GM19438 (cell line): ENCODE data around the gene ARG2.
A peak's percentile ranks its signal among the peaks of the same experiment; 100 is the strongest.

Experiments used
- ATAC-seq: cut with Tn5 transposase; IDR thresholded peaks from one replicate; pipeline ENCODE4 v1.9.1; 2021; ENCODE audit warnings: low read depth; ENCODE audit not compliant: unreplicated experiment

ARG2 gene

DNA sequence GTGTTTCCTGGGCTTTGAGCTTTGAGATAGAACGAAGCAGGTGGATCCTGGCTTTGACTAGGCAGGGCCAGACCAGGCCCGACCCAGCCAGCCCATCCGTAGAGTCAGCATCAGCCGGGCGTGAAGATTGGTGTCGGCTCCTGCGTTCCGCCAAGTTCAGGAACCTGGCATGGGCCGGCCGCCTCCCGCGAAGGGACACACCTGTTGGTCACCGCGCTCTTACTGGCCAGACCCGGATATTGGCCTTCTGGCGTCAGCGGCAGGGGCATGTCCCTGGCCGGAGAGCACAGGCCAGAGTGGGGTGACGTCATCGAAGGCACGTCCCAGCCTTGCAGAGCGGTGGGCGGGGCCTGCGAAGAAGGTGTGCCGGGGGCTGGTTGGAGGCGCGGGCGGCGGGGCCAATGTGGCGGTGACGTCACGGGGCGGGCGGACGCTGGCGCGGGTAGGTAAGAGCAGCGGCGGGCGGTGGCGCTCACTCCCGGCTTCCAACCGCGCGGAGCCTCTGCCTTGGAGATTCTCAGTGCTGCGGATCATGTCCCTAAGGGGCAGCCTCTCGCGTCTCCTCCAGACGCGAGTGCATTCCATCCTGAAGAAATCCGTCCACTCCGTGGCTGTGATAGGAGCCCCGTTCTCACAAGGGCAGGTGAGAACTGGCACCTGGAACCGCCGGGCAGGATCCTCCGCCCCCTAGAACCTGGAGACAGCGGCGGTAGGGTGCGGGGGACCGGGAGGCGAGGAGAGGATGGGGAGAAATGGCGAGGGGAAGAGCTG, at the start of gene ARG2:
Gene ARG2 (plus strand): TSS at position 475 of the 771 bp plus-strand sequence. CDS start 58 bp downstream, at position 533.
- peak; percentile 84 for ATAC-seq

DNA sequence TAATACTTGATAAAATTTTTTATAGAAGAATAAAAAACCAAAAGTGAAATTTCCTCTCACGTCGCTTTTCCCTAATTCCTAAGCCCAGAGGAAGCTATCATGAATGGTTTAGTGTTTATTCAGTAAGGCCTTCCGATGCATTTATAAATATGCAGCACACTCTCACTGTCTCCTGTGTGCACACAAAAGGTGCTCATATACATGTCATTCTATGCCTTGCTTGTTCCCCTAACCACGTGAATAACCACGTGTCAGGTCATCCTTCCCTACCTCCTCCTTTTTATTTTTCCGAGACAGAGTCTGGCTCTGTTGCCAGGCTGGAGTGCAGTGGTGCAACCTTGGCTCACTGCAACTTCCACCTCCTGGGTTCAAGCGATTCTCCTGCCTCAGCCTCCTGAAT, 49.3 kb upstream of the ARG2 start:
- no peak for ATAC-seq

DNA sequence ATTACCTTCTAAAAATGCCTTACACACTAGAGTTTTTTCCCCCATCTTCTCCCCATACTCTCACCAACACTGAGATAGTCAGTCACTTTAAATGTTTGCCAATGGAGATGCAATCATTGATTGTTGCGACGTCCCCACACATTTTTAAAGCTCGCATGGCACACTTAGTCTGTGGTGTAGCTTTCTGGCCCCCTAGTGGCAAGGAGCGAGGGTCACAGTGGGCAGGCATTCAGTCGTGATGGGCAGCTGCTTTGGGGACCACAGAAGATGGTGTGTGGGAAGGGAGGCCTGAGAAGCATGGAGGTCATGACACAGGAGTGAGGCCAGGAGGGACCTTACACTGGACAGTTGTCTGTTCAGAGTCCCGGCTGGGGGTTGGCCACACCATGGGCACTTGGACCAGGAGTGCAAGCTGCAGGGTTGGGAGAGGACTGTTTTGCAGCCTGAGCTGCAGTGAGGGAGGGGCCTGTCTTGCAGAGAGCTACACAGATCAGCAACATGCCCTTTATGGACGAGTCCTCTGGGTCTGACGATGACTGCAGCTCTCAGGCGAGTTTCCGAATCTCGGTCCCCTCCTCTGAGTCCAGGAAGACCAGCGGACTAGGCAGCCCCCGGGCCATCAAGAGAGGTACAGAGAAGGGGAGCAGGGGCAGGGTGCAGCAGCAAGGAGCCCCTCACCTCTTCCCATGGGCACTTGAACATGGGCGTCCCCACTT, 48.3 kb upstream of the ARG2 start:
- no peak for ATAC-seq

DNA sequence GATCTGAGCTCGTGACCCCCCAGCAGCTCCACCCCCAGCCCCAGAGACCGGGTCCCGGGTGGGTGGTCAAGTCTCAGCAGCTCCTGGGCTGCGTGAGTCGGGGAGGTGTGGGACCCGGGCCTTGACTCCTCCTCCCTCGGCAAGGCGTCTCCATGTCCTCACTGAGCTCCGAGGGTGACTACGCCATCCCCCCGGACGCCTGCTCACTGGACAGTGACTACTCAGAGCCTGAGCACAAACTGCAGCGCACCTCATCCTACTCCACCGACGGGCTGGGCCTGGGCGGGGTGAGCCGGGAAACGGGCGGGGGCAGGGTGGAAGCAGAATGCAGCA, 47.8 kb upstream of the ARG2 start:
- no peak for ATAC-seq

DNA sequence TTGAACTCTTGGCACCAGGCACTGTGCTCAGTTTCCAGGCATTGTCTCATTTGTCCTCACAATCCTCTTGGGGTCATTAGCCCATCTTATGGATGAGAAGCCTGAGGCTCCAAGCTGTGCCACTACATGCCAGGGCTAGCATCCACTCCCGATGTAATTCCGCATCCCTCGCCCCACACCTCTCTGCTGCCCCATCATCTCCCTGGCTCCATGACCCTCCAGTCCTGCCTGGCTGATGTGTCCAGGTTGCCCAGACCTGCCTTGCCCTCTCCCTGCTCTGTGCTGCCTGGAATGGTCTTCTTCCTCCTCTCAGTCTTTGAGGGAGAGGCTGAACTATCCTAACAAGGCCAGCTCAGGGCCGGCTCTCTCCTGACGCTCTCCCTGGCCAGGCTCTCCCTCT, 47.1 kb upstream of the ARG2 start:
- no peak for ATAC-seq

DNA sequence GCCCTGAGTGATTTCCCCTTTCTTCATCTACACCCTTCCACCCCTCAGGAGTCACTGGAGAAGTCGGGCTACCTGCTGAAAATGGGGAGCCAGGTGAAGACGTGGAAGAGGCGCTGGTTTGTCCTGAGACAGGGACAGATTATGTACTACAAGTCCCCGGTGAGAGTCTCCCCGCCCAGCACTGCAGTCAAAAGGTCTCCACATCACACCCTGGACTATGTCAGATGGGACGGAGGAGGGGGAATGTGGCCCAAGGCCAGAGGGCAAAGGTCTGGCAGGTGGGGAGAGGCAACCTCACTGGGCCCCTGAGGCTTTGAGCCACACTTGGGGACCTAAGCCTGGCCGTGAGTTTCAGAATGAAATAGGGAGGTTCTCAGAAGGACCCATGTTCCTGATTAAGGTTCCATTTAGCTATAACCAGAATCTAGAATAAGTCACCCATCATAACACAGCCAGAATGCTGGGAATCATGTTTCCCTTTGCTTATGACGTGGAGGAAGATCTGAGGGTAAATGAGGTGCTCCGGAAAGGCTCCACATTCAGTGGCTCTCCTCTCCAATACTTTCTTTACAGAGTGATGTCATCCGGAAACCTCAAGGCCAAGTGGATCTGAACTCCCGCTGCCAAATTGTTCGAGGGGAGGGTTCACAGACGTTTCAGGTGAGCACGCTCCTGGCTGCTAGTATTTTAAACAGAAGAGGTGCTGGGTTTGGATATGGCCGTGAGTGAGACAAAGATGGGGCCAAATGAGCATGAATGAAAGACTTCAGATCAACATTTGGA, 46.3 kb upstream of the ARG2 start:
- no peak for ATAC-seq

DNA sequence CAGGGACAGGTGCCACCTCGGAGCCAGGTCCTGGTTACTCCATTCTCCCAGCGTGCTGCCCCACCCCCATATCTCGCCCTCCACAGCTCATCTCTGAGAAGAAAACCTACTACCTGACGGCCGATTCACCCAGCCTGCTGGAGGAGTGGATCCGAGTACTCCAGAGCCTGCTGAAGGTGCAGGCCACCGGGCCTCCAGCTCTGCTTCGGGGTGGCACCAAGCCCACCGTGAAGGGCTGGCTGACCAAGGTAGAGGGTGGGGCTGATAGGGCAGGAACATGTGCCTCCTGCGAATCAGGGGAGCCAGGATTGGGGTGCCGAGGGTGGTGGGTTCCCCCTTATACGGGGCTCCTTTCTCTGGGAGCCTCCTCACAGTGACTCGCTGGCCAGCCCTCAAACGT, 45.6 kb upstream of the ARG2 start:
- ATAC-seq, result no peak

DNA sequence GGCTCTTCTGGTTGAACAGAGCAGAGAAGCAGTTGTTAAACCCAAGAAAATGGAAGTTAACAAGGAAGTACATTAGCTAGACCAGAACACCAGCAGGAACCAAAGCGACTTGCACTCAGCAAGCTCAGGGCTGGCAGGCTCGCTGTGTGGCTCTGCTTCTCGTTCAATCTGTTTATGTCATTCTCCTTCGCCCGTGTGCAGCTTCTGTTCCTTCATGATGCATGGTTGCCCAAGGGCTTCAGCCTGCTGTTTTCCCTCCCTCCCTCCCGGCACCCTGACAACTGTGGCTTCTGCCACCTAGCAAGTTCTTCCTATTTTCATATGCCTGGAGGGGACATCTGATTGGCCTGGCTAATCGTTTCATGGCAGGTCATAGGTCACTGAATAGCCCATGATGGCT, 44.9 kb upstream of the ARG2 start:
- no peak for ATAC-seq

DNA sequence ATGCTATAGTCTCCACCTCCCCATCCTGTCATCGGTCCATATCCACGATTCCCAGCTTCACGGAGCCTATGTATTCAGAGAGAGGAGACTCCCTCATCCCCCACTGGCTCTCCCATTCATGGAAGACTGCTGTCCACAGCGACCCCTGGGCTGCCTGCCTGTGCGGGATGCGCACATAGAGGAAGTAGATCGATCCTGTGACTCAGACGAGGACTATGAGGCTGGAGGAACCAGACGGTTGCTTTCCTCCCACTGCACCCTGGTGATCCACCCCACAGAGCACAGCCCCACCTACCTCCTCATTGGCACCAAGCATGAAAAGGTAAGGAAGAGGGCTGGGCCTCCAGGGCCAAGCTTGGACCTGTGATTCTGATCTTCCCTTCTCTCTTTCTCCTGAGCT, 44.0 kb upstream of the ARG2 start:
- no peak for ATAC-seq

DNA sequence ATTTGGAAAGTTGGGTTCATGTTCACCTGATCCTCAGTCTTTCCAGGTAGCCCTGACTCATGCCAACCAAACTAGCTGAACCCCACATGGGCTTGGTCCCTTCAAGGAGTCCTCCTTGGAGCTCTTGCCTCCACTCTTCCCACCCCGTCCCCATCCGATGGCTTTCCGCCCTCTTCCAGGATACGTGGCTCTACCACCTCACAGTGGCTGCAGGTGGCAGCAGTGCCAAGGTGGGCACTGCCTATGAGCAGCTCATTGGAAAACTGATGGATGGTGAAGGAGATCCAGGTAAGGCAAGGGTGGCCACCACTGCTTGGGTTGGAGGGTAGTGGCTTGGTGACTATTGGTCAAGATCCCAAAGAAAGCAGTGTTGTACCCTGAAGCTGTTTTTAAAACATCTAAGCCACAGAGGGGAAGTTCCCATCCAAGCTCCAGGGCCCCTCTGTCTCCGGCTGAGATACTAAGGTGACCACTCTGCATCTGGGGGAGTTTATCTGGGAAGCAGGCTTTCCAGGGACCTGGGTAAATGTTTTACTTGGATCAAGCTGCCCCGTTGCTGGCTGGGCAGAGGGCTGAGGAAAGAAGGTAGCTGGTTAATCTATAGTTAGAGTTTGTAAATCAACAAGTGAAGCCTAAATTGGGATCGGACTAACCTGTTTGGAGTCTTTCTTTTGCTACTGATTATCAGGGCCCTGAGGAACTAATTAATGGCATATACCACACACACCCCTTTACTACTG, 43.3 kb upstream of the ARG2 start:
- no peak for ATAC-seq

DNA sequence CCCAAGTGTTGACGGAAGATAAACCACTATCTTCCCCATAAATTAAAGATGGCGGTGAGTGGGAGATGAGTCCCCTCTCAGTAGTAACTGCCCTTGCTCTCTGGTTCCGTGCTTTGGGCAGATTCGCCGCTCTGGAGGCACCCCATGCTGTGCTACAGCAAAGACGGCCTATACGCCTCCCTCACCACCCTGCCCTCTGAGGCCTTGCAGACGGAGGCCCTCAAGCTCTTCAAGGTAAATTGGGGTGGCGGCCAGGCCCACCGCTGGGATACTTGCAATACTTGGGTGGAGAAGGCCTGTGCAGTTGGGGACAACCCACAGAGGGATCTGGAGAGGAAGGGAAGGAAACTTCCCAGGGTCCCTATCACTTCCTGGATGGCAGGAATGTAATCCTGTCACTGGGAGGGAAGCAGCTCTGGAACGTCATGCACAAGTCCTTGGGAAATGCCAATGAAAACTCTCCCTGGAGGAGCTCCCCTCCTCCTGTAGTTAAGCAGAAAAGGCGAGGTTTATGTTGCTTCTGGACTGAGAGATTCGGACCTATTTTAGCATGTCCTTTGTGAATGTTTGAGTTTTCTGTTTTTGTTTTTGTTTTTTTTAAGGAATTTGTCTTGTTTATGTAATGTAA, 42.4 kb upstream of the ARG2 start:
- ATAC-seq, result no peak

DNA sequence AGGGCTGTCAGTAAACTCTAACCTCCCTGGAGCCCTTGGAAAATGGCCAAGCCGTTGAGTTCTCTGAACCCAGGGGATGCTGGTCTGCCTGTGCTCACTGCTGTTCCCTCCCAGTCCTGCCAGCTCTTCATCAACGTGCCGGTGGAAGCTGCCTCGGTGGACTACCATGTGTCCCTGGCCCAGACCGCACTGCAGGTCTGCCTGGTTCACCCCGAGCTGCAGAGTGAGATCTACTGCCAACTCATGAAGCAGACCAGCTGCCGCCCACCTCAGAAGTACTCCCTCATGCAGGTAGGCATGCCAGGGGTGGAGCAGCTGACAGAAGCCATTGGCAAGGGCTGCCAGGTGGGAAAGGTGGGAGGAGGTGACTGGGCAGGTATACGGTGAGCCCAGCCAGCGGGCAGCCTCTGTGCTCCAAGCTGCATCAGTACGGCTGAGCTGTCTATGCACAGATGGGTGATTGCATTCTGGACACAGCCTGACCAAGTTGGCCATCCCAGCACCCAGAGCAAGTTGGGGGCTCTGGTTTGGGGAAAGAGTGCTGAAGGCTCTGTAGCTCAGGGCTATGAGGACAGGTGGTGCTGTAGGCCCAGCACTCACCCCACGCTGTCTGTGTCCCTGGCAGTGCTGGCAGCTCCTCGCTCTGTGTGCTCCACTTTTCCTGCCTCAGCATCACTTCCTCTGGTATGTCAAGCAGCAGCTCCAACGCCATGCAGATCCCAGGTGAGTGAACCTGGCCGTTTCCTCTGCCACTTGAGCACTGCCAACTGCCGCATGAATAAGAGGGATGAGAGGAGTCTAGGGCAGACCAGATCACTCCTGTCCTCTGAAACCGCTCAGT, 41.6 kb upstream of the ARG2 start:
- ATAC-seq, result no peak

DNA sequence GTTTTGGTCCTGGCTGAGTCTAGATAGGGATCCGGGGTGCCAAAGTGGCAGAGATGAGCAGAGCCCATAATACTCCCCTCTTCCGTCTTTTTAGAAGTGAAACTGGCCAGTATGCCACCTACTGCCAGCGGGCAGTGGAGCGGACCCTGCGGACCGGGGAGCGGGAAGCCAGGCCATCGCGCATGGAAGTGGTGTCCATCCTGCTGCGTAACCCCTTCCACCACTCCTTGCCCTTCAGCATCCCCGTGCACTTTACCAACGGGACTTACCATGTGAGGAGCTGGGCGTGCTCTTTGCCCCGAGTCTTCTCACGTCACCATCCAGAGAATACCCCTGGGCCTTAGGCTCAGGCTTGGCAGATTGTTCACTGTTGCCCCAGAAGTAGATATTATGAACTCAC, 40.7 kb upstream of the ARG2 start:
- no peak for ATAC-seq

DNA sequence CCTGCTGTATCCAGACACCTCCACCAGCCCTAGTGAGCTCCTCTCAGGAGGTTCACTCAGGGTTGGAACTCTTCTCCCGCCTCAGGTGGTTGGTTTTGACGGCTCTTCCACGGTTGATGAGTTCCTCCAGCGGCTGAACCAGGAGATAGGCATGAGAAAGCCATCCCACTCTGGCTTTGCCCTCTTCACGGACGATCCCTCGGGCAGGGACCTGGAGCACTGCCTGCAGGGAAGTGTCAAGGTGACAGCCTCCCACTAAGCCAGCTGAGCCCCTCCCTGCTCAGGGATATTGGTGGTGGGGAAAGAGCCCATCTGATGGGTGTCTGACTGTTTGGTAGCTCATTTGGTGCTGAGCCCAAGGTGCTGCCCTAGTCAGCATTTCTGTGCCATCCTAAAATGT, 40.1 kb upstream of the ARG2 start:
- ATAC-seq, result no peak

DNA sequence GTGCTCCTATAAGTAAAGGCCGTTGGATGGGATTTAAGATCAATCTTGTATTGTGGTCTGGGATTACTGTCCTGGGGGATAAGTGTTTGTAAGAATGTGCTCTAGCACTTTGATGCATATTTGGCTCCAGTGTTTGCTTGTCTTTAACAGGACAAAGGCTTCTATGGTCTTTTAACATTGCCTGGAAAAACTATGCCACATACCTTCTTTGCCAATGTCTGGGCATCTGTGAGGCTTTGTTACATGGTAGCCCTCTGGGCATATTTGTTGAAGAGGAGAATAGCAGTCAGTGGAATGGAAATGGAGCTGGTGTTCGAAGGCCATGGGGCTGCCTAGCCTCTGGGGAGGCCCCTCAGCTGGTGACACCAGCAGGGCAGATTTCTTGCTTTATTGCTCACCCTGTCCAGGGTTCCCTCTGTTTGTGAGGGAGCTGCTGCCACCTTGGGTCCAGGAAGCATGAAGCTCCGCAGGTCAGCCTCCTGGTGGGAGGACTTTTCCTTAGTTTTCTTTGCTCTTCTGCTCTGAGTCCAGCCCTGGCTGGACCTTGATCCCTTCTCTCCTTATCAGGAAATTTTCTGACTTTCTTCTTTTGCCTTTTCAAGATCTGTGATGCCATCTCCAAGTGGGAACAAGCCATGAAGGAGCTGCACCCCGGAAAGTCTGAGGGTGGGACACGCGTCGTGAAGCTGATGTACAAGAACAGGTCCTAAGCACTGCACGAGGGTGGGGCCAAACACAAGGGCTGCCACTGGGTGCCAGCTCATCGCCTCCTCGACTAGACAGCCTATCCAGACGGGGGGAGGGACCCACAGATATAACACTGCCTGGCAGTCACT, 39.2 kb upstream of the ARG2 start:
- ATAC-seq, result no peak

DNA sequence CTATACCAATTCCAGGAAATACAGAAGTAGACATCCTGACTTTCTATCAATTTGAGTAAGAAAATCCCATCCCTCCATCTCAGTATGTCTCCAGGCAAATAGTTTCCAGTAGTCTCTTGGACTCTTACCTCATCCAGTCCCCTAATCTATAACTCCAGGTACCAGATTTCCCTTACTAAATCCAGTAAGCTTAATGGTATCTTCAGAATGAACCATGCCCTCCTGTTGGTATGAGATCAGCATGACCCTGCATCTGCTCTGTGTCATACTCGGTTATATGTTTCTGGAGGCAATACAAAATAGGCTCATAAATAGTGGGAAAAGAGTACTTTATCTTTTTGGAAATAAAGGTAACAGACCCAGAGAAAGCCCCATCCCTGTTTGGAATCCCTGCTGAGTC, 38.1 kb upstream of the ARG2 start:
- no peak for ATAC-seq

DNA sequence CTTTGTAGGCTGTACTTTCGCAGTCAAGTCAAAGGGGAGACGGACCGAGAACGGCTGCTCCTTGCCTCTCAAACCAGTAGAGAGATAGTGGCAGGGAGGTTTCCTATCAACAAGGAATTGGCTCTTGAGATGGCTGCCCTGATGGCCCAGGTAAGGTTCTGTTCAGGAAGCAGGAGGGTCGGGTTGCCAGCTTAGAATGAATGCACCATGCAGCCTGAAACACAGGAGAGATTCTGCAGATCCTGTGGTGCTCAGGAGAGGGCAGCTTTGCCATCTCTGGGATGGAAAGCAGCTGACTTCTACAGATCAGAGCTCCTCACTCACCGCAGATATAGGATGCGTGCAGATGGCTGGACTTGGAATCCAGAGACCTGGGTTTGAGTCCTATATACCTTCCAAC, 37.7 kb upstream of the ARG2 start:
- no peak for ATAC-seq

DNA sequence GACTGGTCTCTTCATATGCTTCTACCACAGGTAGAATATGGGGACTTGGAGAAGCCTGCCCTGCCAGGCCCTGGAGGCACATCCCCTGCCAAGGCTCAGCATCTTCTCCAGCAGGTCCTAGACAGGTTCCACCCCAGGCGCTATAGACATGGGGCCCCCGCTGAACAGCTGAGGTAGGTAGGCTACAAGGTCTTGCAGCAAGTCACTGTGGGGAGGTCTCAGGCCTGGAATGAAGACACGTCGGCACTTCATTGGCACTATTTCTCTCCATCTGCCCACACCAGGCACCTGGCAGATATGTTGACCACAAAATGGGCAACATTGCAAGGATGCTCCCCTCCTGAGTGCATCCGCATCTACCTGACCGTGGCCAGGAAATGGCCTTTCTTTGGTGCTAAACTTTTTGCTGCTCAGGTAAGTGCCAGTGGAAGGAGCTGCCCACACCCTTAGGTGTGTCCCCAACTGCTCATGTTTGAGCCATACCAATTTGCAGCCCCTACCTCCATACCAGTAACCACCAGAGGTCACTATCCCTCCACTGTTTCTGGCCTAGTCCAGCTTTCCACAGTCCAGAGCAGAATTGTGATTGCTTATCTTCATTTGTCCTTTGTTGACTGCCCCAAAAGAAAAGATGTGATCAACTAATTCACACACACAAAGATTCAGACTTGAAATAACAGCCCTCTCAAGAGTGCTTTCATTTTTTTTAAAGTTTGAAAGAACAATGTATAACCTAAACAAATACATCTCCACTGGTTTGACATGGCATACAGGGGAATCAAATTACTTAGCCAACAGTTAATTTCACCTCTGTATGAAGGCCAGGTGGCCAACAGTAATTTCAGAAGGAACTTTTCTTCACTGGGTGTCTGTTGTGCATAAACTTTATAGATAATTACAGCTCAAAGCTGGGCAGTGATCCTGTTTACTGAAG, 35.7 kb upstream of the ARG2 start:
- no peak for ATAC-seq
